Thoracic aorta (tissue), 2 donors: ENCODE results near the gene MICU1. TPM values are rescaled to one million over a fixed set of nuclear protein-coding genes. Genes with fewer than 3 reads are reported as not detected.

Experiments
- ATAC-seq: fragments of 150-250 bp; one replicate; pipeline ENCODE4 v1.8.0; 2017; ENCODE audit warnings: low read depth; ENCODE audit not compliant: insufficient number of reproducible peaks, low FRiP score
- DNase-seq: peaks from one replicate; pipeline ENCODE4 v3.0.0-alpha.2; 2020; ENCODE audit warnings: low spot score
- H3K27ac ChIP-seq, 2 donors: fragments of 200-600 bp; sonication (generic); 1 replicate in 1 of 2; 2 replicates in 1 of 2; pipeline ENCODE4 v1.5.1; 2016; ENCODE audit warnings: mild to moderate bottlenecking in 2 of 2, moderate library complexity in 2 of 2
- H3K27me3 ChIP-seq: fragments of 200-600 bp; sonication (generic); replicated peaks from 2 replicates; pipeline ENCODE4 v1.6.0; 2016; ENCODE audit warnings: mild to moderate bottlenecking; ENCODE audit not compliant: insufficient read depth
- H3K36me3 ChIP-seq: fragments of 200-600 bp; sonication (generic); one replicate; pipeline ENCODE4 v1.5.1; 2016
- H3K4me1 ChIP-seq, 2 donors: fragments of 200-600 bp; sonication (generic); 1 replicate in 1 of 2; 2 replicates in 1 of 2; pipeline versions ENCODE4 v1.5.1 to v1.6.0; 2016; ENCODE audit warnings: low read depth in 2 of 2, mild to moderate bottlenecking in 1 of 2; ENCODE audit not compliant: control insufficient read depth in 1 of 2
- H3K4me3 ChIP-seq: fragments of 200-600 bp; sonication (generic); 2 replicates; pipeline ENCODE4 v1.5.1; 2016; ENCODE audit warnings: mild to moderate bottlenecking
- H3K9me3 ChIP-seq: fragments of 200-600 bp; sonication (generic); 2 replicates; pipeline ENCODE4 v1.5.1; 2016
- total RNA-seq, 2 donors: library from RNA; depleted of rRNA; stranded (reverse); fragments of >200 nt; gene quantifications; one replicate each; pipeline versions ENCODE4 v1.1.0 to v1.2.3, GENCODE V29; 2016
- TF ChIP-seq, protein P1 (sequence below): fragments of 200-600 bp; sonication (generic); IDR thresholded peaks from one replicate; pipeline ENCODE4 v1.5.1; 2019; ENCODE audit warnings: antibody characterized with exemption

The MICU1 gene
- total RNA-seq, 2 donors from 2014 or later, result 37.4 to 63.5 TPM

DNA sequence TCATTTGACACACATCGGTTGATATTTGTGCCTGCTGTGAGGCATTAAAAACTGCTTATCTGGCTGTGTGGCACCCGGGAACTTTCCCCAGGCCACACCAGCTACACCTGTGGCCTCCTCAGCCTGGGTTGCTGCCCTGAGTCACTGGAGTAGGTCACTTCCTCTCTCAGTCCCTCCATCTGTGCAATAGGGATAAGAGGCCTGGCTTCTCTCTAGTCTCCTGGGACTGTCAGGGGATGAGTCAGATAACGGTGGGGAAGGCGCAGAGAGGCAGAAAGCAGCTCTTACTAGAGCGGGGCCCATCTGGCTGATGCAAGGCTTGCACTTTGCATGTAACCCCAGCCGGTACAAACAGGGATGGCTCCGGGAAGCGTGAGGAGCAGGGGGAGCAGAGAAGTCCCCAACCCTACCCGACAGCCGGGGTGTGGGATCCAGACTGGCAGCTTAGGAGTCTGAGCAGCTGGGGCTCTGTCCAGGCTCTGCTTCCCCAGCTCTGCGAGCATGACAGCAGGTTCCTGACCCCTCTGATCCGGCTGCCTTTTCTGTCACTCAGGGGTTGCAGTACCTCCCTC lies 305.1 kb downstream of the MICU1 start:
- ATAC-seq (peak; percentile 44), DNase-seq (peak; percentile 63)
- H3K27ac ChIP-seq, result peak overlapping the region; percentile 75 to 76
- no peaks in the 10 kb centered on the region for H3K9me3 ChIP-seq
- no peaks in the 10 kb centered on the region for H3K36me3 ChIP-seq
- TF ChIP-seq, protein P1, sequence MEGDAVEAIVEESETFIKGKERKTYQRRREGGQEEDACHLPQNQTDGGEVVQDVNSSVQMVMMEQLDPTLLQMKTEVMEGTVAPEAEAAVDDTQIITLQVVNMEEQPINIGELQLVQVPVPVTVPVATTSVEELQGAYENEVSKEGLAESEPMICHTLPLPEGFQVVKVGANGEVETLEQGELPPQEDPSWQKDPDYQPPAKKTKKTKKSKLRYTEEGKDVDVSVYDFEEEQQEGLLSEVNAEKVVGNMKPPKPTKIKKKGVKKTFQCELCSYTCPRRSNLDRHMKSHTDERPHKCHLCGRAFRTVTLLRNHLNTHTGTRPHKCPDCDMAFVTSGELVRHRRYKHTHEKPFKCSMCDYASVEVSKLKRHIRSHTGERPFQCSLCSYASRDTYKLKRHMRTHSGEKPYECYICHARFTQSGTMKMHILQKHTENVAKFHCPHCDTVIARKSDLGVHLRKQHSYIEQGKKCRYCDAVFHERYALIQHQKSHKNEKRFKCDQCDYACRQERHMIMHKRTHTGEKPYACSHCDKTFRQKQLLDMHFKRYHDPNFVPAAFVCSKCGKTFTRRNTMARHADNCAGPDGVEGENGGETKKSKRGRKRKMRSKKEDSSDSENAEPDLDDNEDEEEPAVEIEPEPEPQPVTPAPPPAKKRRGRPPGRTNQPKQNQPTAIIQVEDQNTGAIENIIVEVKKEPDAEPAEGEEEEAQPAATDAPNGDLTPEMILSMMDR, result no peak
- peaks cover 40 to 53% of the 10 kb centered on the region in 2 donors for H3K4me1 ChIP-seq
- H3K27me3 ChIP-seq, result no peaks in the 10 kb centered on the region
- no peak overlapping the region for H3K4me3 ChIP-seq

DNA sequence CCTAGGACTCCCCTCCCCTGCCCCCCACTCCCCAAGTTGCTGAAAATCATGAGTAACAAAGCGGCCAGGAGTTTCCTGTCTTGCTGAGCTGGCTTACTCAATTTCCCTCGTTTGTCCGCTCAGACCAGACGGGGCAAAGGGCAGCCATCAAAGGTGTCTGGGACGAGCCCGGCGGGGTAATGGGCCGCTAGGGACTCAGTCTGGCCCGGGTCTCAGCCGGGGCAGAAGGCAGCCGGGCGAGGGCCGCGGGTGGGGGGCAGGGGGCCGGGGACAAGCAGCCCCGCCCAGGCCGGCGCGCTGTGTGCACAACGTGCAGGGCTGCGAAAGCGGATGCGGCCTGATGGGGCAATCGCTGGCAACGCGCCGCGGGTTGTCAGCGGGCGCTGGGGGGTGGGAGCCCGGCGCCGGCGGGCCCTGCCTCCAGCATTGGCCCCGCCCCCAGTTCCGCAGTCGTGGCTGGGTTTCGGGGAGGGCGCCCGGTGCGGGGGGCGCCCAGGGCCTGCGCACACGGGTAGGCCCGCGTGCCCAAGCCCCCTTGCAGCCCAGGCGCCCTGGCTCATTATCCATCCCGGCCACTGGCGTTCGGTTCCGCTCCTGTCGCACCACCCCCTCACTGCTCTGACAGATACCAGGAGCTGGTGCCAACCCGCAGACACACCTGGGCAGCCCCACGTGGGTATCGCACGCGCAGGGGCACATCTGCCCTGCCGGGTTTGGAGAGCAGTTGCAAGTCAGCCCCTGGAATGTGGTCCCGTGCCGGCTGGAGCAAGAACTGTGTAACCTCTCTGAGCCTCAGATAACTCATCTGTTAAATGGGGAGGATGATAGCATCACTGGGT lies 306.2 kb downstream of the MICU1 start:
- Histone ChIP-seq H3K27me3 (no peaks in the 10 kb centered on the region), H3K27ac (peak overlapping the region; percentile 75 to 77), H3K9me3 (no peaks in the 10 kb centered on the region), H3K4me3 (peak overlapping the region; percentile 72), H3K4me1 (peaks cover 39 to 53% of the 10 kb centered on the region in 2 donors), H3K36me3 (no peaks in the 10 kb centered on the region)
- TF ChIP-seq, protein P1, result peak; percentile 9
- DNase-seq (peak; percentile 52), ATAC-seq (peak; percentile 63)

DNA sequence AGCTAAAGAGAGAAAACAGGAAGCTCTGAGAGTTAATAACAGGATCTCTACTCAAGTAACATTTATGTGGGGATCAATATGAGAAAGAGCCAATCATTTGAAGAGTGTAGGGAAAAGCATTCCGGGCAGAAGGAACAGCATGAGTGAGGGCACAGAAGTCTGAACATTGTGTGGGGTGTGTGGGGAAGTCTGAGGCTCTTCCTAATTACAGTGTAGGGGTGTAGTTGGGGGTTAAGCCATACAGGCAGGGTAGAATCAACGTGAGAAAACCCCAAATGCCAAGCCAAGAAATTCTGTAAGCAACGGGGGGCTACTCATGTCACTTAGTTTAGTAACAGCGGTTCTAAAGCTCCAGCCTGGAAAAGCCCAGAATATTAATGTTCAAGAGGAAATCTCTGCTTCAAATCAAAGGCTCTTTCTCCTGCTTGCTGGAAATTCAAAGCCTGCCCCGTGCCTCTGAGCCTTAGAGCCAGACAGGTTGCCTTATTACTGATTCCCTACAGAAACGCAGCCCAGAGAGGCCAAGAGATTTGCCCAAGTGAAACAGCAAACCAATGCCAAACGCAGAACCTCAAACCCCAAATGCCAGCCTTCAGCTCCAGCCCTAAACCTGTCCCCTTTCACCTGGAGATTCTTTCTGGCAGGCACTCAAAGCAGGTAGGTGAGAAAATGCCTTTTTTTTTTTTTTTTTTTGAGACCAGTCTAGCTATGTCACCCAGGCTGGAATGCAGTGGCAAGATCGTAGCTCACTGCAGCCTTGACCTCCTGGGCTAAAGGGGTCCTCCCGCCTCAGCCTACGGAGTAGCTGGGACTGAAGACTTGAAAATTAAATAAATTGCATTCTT lies 307.2 kb downstream of the MICU1 start:
- Histone ChIP-seq H3K27me3 (no peaks in the 10 kb centered on the region), H3K9me3 (no peaks in the 10 kb centered on the region), H3K27ac (peak overlapping the region; percentile 75 to 77), H3K36me3 (no peaks in the 10 kb centered on the region), H3K4me3 (peak overlapping the region; percentile 72), H3K4me1 (peaks cover 39 to 56% of the 10 kb centered on the region in 2 donors)
- ATAC-seq (no peak), DNase-seq (no peak)
- TF ChIP-seq, protein P1, result no peak

Other genes starting within 250 kb of the MICU1 start
- gene MCU, start 66.1 kb upstream of the MICU1 start, total RNA-seq, result 10 to 100 TPM; 15.0 to 24.6 TPM